ENCODE data around the gene CFL1.

Gene CFL1

GRCh38 chr11:65859095-65859811 lies 1.3 kb upstream of the CFL1 start:
- Histone ChIP-seq H3K4me3 (peak overlapping the region; percentile 87), H3K27ac (peak overlapping the region; percentile 97), H3K9ac (ENCODE audit: insufficient read length) (peak overlapping the region; percentile 97), H3K36me3 (ENCODE audit: insufficient read depth, low read length) (peaks cover 51% of the 10 kb centered on the region), H3K9me3 (ENCODE audit: low read depth, low read length) (no peaks in the 10 kb centered on the region)
- DNase-seq (ENCODE audit: low read depth, low spot score), result peak; percentile 76
- TF ChIP-seq POLR2AphosphoS5 (IDR thresholded peaks at IDR 0.05; ENCODE audit: borderline replicate concordance, low read depth, low read length) (peak; percentile 92), FOXP2 (optimal IDR thresholded peaks at IDR 0.05; ENCODE audit: control extremely low read depth, extremely low read length, insufficient read depth) (no peak)

DNA sequence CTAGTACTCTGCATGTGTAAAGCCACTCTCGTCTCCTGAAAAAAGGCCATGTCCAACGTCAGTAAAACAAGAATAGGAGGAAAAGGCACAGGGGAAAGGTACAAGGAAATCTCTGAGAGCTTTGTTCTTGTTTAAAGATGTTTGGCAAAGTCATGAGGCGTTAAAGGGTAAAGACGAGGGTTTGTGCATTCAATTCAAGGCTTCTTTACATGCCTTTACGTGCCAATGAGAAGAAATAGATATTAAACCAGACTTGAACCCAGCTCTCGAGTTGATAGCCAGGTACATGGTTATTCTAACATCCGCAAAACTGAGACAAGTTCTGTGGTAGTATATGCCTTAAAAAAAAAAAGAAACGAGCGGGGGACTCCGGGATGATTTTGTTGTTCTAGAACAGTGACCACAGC lies 704 bp upstream of the CFL1 start:
- DNase-seq (ENCODE audit: low read depth, low spot score), result no peak
- Histone ChIP-seq H3K4me3 (peak overlapping the region; percentile 87), H3K9ac (ENCODE audit: insufficient read length) (peak overlapping the region; percentile 97), H3K36me3 (ENCODE audit: insufficient read depth, low read length) (peaks cover 51% of the 10 kb centered on the region), H3K27ac (peak overlapping the region; percentile 97), H3K9me3 (ENCODE audit: low read depth, low read length) (no peaks in the 10 kb centered on the region)
- TF ChIP-seq FOXP2 (optimal IDR thresholded peaks at IDR 0.05; ENCODE audit: control extremely low read depth, extremely low read length, insufficient read depth) (no peak), EZH2 (IDR thresholded peaks at IDR 0.05) (no peak), POLR2AphosphoS5 (IDR thresholded peaks at IDR 0.05; ENCODE audit: borderline replicate concordance, low read depth, low read length) (no peak)

DNA sequence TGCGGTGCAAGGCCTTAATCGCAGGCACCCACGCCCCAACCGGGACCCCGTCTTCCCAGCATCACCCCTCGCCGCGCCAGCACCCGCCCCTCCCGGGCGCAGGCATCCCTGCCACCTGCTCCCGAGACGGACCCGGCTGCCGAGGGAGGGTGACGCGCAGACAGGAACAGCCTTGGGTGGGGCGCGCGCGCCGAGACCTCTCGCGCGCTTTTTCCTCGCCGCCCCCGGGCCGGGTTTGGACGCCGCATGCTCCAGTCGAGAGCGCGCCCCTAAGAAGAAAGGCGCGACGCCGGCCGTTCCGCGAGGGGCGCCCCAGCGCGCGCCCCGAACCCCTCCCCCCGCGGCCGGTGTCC lies 504 bp downstream of the CFL1 start:
- TF ChIP-seq POLR2AphosphoS5 (IDR thresholded peaks at IDR 0.05; ENCODE audit: borderline replicate concordance, low read depth, low read length) (no peak), FOXP2 (optimal IDR thresholded peaks at IDR 0.05; ENCODE audit: control extremely low read depth, extremely low read length, insufficient read depth) (no peak), EZH2 (IDR thresholded peaks at IDR 0.05) (no peak)
- Histone ChIP-seq H3K9me3 (ENCODE audit: low read depth, low read length) (no peaks in the 10 kb centered on the region), H3K9ac (ENCODE audit: insufficient read length) (peak overlapping the region; percentile 87), H3K4me3 (peak overlapping the region; percentile 87), H3K36me3 (ENCODE audit: insufficient read depth, low read length) (peaks cover 45% of the 10 kb centered on the region), H3K27ac (peak overlapping the region; percentile 91)
- DNase-seq (ENCODE audit: low read depth, low spot score), result no peak

DNA sequence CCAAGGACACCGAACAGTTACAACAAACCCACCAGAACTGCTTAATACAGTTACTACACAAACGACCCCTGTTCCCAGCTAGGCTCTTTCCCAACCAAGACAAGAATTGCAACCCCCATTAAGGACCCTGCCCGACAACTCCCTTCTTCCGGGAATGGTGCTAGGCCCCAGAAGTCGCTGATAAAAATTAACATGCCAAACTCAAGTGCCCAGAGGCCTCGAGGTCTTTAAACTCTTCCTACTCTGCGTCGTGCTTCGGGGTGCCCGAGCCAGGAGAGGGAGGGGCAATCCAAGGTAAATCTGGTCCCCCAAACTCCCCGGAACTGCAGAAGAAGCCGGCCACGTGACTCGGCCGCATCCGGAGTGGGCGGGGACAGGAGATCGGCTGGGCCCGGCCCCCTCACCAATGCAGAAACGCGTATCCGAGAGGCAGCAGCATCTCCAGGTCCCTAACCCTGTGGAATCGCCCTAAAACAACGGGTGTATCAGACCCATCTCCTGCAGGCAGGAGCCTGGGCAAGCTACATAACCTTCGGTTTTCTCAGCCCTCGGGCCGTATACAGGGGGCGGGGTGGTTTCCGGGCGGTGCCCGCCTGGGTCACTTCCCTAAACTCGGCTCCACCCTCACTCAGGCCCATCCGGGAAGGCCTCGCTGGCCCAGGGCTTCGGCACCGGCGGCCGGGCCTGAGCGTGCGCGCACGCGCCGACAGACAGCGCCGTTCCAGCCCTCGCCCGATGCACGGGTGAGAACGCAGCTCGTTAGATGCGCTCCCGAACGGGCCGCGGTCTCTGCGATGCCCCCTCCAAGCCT lies 1.1 kb downstream of the CFL1 start:
- Histone ChIP-seq H3K9me3 (ENCODE audit: low read depth, low read length) (no peaks in the 10 kb centered on the region), H3K27ac (peak overlapping the region; percentile 91), H3K36me3 (ENCODE audit: insufficient read depth, low read length) (peaks cover 39% of the 10 kb centered on the region), H3K9ac (ENCODE audit: insufficient read length) (peak overlapping the region; percentile 87), H3K4me3 (peak overlapping the region; percentile 87)
- DNase-seq (ENCODE audit: low read depth, low spot score), result no peak
- TF ChIP-seq POLR2AphosphoS5 (IDR thresholded peaks at IDR 0.05; ENCODE audit: borderline replicate concordance, low read depth, low read length) (peak; percentile 13; the same call in 1 of the 2 replicates), FOXP2 (optimal IDR thresholded peaks at IDR 0.05; ENCODE audit: control extremely low read depth, extremely low read length, insufficient read depth) (no peak), EZH2 (IDR thresholded peaks at IDR 0.05) (no peak)

GRCh38 chr11:65855927-65856363 lies 2.0 kb downstream of the CFL1 start:
- no peak for DNase-seq (ENCODE audit: low read depth, low spot score)
- Histone ChIP-seq H3K27ac (no peak overlapping the region), H3K36me3 (ENCODE audit: insufficient read depth, low read length) (peaks cover 37% of the 10 kb centered on the region), H3K4me3 (peak overlapping the region; percentile 87), H3K9me3 (ENCODE audit: low read depth, low read length) (no peaks in the 10 kb centered on the region), H3K9ac (ENCODE audit: insufficient read length) (peak overlapping the region; percentile 77)
- no peak for TF ChIP-seq FOXP2 (optimal IDR thresholded peaks at IDR 0.05; ENCODE audit: control extremely low read depth, extremely low read length, insufficient read depth)
- no peak for TF ChIP-seq EZH2 (IDR thresholded peaks at IDR 0.05)
- no peak for TF ChIP-seq POLR2AphosphoS5 (IDR thresholded peaks at IDR 0.05; ENCODE audit: borderline replicate concordance, low read depth, low read length)

DNA sequence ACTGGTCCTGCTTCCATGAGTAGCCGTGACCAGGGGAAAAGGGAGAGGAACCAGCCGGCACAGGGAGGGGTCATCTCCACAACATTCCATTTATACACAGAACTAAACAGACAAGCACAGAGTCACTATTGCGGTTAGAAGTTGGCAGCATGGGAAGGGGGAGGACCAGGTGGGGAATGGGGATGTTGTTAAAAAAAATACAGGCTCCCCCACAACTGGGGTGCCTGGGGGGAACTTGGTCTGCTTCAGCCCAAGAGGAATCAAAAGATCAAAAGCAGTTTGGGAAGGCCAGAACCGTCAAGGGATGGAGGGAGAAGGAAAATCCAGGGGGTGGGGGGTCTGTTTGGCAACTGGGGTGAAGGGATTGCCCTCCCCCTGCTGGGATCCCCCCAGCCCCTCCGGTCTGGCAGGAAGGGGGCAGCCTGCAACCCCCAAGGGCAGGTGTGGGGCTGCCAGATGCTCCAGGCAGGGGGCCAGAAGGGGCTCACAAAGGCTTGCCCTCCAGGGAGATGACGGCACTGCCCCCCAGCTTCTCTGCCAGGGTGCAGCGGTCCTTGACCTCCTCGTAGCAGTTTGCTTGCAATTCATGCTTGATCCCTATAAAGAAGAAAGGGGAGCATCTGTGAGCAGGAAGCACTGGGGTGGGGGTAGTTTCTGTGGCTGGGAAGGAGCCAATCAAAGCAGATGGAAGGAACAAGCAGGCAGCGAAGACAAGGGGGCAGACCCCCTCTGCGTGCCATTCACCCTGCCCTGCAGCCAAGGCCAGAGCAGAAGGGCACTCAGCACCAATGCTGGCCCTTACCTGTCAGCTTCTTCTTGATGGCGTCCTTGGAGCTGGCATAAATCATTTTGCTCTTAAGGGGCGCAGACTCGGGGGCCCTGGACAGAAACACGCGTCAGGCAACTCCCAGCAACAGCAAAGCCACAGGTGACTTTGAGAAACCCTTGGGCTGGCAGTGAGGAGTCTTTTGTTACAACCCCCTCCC lies 2.8 kb downstream of the CFL1 start:
- Histone ChIP-seq H3K27ac (no peak overlapping the region), H3K9ac (ENCODE audit: insufficient read length) (no peak overlapping the region), H3K9me3 (ENCODE audit: low read depth, low read length) (no peaks in the 10 kb centered on the region), H3K4me3 (no peak overlapping the region), H3K36me3 (ENCODE audit: insufficient read depth, low read length) (peaks cover 37% of the 10 kb centered on the region)
- DNase-seq (ENCODE audit: low read depth, low spot score), result no peak
- TF ChIP-seq FOXP2 (optimal IDR thresholded peaks at IDR 0.05; ENCODE audit: control extremely low read depth, extremely low read length, insufficient read depth), result no peak
- no peak for TF ChIP-seq EZH2 (IDR thresholded peaks at IDR 0.05)

DNA sequence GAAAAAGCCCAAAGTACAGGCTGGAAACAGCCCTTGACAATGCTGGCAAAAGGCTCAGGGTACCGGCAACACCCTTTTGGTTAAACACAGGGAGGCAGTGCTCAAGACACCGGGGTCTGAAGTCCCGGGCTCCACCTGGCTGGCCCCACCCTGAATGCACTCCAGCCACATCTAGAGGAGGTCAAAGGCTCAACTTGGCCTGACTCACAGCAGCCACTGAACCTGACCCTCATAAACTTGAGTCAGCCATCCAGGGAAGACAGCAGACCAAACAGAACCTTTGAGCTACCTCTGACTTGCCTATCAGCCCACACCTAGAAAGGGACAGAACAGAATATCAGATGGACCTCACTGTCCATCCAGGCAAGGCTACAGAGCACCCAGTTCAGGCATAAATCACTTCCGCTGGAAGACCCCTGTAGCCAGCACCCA lies 3.8 kb downstream of the CFL1 start:
- peaks cover 37% of the 10 kb centered on the region for H3K36me3 ChIP-seq (ENCODE audit: insufficient read depth, low read length)
- H3K27ac ChIP-seq, result no peak overlapping the region
- no peak overlapping the region for H3K9ac ChIP-seq (ENCODE audit: insufficient read length)
- H3K4me3 ChIP-seq, result no peak overlapping the region
- H3K9me3 ChIP-seq (ENCODE audit: low read depth, low read length), result no peaks in the 10 kb centered on the region
- no peak for TF ChIP-seq EZH2 (IDR thresholded peaks at IDR 0.05)
- TF ChIP-seq POLR2AphosphoS5 (IDR thresholded peaks at IDR 0.05; ENCODE audit: borderline replicate concordance, low read depth, low read length), result no peak
- DNase-seq (ENCODE audit: low read depth, low spot score), result no peak

Data from SK-N-MC (cell line).